Type B pancreatic cell (in vitro differentiated cells): ENCODE results near the gene IL12RB2. TPM values are rescaled to one million over a fixed set of nuclear protein-coding genes. Genes with fewer than 3 reads are reported as not detected.

ENCODE experiments used
- DNase-seq: peaks from one replicate; pipeline ENCODE4 v3.0.0; 2021; ENCODE audit warnings: mixed read lengths; ENCODE audit not compliant: unreplicated experiment; ENCODE audit errors: extremely low spot score
- H3K27ac Mint-ChIP-seq: 2 replicates; pipeline ENCODE4 v1.8.0; 2021; ENCODE audit warnings: mild to moderate bottlenecking, mixed read lengths
- H3K27me3 Mint-ChIP-seq: 2 replicates; pipeline ENCODE4 v1.8.0; 2021; ENCODE audit warnings: mixed read lengths
- H3K36me3 Mint-ChIP-seq: 2 replicates; pipeline ENCODE4 v1.8.0; 2021; ENCODE audit warnings: mixed read lengths
- H3K4me1 Mint-ChIP-seq: one replicate; pipeline ENCODE4 v1.8.0; 2021; ENCODE audit warnings: mixed read lengths; ENCODE audit not compliant: unreplicated experiment
- H3K4me3 Mint-ChIP-seq: 2 replicates; pipeline ENCODE4 v1.8.0; 2021; ENCODE audit warnings: mild to moderate bottlenecking, mixed read lengths
- H3K9me3 Mint-ChIP-seq: 2 replicates; pipeline ENCODE4 v1.8.0; 2021; ENCODE audit warnings: mixed read lengths
- total RNA-seq: library from RNA; stranded (reverse); gene quantifications from 2 replicates; pipeline ENCODE4 v1.2.1, GENCODE V29; 2021; ENCODE audit warnings: low replicate concordance
- TF ChIP-seq, protein P1 (sequence below): fragments of 200-600 bp; sonication (generic); conservative IDR thresholded peaks from 2 replicates; pipeline ENCODE4 v1.5.0; 2021; ENCODE audit warnings: antibody characterized with exemption, mild to moderate bottlenecking

Gene IL12RB2
- total RNA-seq, 1 donor from 2014 or later, result 0.46 TPM

DNA sequence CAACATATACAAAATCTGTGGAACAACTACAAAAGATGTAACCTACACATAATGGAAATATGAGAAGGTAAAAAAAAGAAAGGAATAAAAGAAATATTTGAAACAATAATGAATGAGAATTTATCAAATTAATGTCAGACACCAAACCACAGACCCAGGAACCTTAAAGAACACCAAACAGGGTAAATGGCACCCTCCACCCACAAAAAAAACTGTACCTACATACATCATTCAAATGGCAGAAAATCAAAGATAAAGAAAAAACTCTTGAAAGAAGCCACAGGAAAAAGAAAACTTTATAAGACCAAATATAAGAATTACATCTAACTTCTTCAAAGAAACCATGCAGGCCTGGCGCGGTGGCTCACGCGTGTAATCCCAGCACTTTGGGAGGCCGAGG, 54.0 kb downstream of the IL12RB2 start:
- no peak for DNase-seq
- Mint-ChIP-seq H3K4me1 (no peaks in the 10 kb centered on the region), H3K27me3 (no peaks in the 10 kb centered on the region), H3K9me3 (no peaks in the 10 kb centered on the region), H3K36me3 (no peaks in the 10 kb centered on the region), H3K4me3 (no peak overlapping the region), H3K27ac (no peak overlapping the region)
- TF ChIP-seq, protein P1, sequence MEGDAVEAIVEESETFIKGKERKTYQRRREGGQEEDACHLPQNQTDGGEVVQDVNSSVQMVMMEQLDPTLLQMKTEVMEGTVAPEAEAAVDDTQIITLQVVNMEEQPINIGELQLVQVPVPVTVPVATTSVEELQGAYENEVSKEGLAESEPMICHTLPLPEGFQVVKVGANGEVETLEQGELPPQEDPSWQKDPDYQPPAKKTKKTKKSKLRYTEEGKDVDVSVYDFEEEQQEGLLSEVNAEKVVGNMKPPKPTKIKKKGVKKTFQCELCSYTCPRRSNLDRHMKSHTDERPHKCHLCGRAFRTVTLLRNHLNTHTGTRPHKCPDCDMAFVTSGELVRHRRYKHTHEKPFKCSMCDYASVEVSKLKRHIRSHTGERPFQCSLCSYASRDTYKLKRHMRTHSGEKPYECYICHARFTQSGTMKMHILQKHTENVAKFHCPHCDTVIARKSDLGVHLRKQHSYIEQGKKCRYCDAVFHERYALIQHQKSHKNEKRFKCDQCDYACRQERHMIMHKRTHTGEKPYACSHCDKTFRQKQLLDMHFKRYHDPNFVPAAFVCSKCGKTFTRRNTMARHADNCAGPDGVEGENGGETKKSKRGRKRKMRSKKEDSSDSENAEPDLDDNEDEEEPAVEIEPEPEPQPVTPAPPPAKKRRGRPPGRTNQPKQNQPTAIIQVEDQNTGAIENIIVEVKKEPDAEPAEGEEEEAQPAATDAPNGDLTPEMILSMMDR, result no peak

DNA sequence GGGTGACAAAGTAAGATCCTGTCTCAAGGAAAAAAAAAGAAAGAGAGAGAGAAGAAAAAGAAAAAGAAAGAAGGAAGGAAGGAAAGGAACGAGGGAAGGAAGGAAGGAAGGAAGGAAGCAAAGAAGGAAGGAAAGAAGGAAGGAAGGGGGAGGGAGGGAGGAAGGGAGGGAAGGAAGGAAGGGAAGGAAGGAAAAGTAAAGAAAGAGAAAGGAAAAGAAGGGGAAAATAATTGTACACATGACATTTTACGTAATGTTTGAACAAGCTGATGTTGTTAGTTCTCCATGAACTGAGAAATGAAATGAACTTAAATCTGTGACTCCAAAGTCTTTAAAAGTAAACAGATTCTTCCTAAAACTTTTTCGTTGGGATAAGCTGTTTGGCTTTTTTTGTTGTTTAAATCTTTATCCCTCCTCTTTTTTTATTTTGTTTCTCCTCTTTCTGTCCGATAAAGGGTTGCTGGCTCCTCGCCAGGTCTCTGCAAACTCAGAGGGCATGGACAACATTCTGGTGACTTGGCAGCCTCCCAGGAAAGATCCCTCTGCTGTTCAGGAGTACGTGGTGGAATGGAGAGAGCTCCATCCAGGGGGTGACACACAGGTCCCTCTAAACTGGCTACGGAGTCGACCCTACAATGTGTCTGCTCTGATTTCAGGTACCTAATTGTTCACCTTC, 59.8 kb downstream of the IL12RB2 start:
- H3K36me3 Mint-ChIP-seq, result no peaks in the 10 kb centered on the region
- H3K4me1 Mint-ChIP-seq, result peaks cover 6% of the 10 kb centered on the region
- no peak overlapping the region for H3K27ac Mint-ChIP-seq
- TF ChIP-seq, protein P1, result no peak
- no peak for DNase-seq
- no peaks in the 10 kb centered on the region for H3K9me3 Mint-ChIP-seq
- H3K27me3 Mint-ChIP-seq, result no peaks in the 10 kb centered on the region
- no peak overlapping the region for H3K4me3 Mint-ChIP-seq

DNA sequence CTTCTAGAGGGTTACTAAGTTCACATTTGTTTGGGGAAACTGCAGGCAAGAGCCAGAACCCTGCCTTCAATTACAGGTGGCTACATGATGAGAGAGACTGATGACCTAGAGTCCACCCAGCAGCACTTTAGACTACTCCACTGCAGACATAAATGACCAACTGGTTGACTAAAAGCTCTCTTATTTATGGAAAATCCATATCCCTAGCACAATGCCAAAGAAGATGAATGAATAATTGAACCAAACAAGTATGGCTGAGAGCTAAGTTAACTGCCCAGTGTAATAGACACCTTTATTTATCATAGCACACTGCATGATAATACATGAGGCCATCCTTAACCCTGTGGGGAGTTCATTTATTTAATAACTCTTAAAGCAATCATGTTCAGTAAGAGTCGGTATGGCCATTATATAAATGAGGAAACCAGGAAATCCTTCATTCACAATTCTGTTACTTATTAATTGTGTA, 60.4 kb downstream of the IL12RB2 start:
- peaks cover 6% of the 10 kb centered on the region for H3K4me1 Mint-ChIP-seq
- no peak for DNase-seq
- H3K27ac Mint-ChIP-seq, result no peak overlapping the region
- no peaks in the 10 kb centered on the region for H3K36me3 Mint-ChIP-seq
- TF ChIP-seq, protein P1, result no peak
- H3K9me3 Mint-ChIP-seq, result no peaks in the 10 kb centered on the region
- no peaks in the 10 kb centered on the region for H3K27me3 Mint-ChIP-seq
- H3K4me3 Mint-ChIP-seq, result no peak overlapping the region

DNA sequence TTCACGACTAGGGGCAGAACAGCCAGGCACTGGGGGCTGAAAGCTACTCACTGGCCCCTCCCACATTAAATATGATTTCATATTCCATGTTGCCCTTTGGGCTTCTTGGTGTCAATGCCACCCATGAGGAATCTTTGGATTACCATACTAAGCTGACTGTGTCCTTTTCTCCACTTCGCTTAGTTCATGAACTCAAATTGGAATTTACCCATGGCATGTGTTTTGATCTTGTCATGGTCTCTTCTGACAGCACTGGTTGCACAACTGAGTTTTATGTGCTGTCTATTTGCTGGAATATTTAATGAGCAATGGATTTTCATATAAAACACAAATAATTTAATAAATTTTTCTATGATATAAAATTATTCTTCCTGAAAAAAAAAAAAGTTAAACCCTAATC, 63.4 kb downstream of the IL12RB2 start:
- H3K36me3 Mint-ChIP-seq, result no peaks in the 10 kb centered on the region
- no peaks in the 10 kb centered on the region for H3K9me3 Mint-ChIP-seq
- H3K27ac Mint-ChIP-seq, result no peak overlapping the region
- TF ChIP-seq, protein P1, result no peak
- peaks cover 7% of the 10 kb centered on the region for H3K4me1 Mint-ChIP-seq
- no peaks in the 10 kb centered on the region for H3K27me3 Mint-ChIP-seq
- no peak for DNase-seq
- no peak overlapping the region for H3K4me3 Mint-ChIP-seq

DNA sequence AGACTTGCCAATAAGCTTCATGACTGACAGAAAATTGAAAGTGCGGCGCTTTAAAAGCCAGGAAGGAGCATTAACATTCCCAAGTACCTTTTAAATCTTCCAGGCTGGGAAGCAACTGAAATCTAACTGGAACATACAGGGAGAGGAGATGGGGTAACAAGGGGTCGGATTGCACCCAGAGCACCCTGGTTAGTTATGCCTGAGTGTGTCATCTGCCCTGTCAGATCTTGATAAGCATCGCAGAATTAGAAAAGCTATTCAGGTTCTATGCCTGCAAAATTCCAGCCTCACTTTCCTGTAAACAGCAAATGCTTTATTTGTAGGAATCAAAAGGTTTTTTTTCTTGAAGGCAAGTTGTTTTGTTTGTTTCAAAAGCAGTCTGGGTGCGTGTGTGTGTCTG, 64.0 kb downstream of the IL12RB2 start:
- Mint-ChIP-seq H3K4me1 (peaks cover 14% of the 10 kb centered on the region), H3K27ac (no peak overlapping the region), H3K36me3 (no peaks in the 10 kb centered on the region), H3K27me3 (no peaks in the 10 kb centered on the region), H3K9me3 (no peaks in the 10 kb centered on the region), H3K4me3 (no peak overlapping the region)
- TF ChIP-seq, protein P1, result no peak
- DNase-seq, result no peak
